GM12878 (cell line): Measurements from ENCODE around the gene TRIM62.

Source experiments
- EZH2 ChIP-seq: IDR thresholded peaks from 2 replicates; pipeline ENCODE4 v1.6.1; 2012; ENCODE audit warnings: low read depth, mild to moderate bottlenecking, control low read depth, inconsistent platforms, low read length, borderline replicate concordance; ENCODE audit not compliant: control insufficient read depth
- RCOR1 ChIP-seq: conservative IDR thresholded peaks from 2 replicates; pipeline ENCODE4 v1.6.1; 2012; ENCODE audit warnings: low read depth, low read length, improper control_type of control experiment
- SRF ChIP-seq, 2 experiments: IDR thresholded peaks; 2 replicates each; pipeline ENCODE4 v1.6.1; 2011; ENCODE audit warnings: low read depth in 2 of 2, low read length in 2 of 2, mild to moderate bottlenecking in 1 of 2, moderate library complexity in 1 of 2
- TAF1 ChIP-seq: IDR thresholded peaks from 2 replicates; pipeline ENCODE4 v1.6.1; 2011; ENCODE audit warnings: mild to moderate bottlenecking, low read depth, low read length, borderline replicate concordance
- TF ChIP-seq, protein P1 (sequence below): fragments of 450-650 bp; IDR thresholded peaks from 2 replicates; pipeline ENCODE4 v1.6.1; 2016; ENCODE audit warnings: mild to moderate bottlenecking
- TF ChIP-seq, protein P2 (sequence below), 3 experiments: IDR thresholded peaks in 2 of 3; conservative IDR thresholded peaks in 1 of 3; 2 replicates each; pipeline ENCODE4 v1.5.1; 2011; ENCODE audit warnings: low read depth in 3 of 3, low read length in 3 of 3, mild to moderate bottlenecking in 3 of 3, control low read depth in 2 of 3, moderate library complexity in 2 of 3, inconsistent platforms in 1 of 3, mixed read lengths in 1 of 3; ENCODE audit not compliant: control insufficient read depth in 2 of 3, insufficient read depth in 1 of 3; ENCODE audit errors: extremely low read depth in 1 of 3

DNA sequence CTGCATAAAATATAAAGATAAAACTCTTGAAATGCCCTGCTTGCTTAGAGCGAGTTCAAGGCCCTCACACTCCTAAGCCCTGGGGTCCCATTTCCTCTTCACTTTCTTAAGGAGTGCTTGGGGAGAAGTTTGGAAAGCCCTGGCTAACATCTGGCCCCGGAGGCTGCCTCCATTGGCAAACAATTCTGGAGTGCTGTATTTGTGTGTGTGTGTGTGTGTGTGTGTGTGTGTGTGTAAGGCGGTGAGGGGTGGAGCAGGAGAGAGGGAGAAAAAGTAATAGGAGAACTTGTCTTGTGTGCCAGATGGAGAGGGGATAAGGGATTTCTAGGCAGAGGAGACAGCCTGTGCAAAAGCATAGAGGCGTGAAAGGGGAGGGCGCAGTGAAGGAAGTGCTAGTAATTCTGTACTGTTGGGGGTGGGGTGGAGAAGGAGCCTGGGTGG is 578 bp upstream of the TRIM62 start:
- no peak for TF ChIP-seq SRF (IDR thresholded peaks at IDR 0.05; ENCODE audit: low read depth in 2 of 2, low read length in 2 of 2)
- no peak for TF ChIP-seq EZH2
- TF ChIP-seq, protein P1, sequence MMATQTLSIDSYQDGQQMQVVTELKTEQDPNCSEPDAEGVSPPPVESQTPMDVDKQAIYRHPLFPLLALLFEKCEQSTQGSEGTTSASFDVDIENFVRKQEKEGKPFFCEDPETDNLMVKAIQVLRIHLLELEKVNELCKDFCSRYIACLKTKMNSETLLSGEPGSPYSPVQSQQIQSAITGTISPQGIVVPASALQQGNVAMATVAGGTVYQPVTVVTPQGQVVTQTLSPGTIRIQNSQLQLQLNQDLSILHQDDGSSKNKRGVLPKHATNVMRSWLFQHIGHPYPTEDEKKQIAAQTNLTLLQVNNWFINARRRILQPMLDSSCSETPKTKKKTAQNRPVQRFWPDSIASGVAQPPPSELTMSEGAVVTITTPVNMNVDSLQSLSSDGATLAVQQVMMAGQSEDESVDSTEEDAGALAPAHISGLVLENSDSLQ, result no peak
- TF ChIP-seq RCOR1, result no peak
- TF ChIP-seq, protein P2, sequence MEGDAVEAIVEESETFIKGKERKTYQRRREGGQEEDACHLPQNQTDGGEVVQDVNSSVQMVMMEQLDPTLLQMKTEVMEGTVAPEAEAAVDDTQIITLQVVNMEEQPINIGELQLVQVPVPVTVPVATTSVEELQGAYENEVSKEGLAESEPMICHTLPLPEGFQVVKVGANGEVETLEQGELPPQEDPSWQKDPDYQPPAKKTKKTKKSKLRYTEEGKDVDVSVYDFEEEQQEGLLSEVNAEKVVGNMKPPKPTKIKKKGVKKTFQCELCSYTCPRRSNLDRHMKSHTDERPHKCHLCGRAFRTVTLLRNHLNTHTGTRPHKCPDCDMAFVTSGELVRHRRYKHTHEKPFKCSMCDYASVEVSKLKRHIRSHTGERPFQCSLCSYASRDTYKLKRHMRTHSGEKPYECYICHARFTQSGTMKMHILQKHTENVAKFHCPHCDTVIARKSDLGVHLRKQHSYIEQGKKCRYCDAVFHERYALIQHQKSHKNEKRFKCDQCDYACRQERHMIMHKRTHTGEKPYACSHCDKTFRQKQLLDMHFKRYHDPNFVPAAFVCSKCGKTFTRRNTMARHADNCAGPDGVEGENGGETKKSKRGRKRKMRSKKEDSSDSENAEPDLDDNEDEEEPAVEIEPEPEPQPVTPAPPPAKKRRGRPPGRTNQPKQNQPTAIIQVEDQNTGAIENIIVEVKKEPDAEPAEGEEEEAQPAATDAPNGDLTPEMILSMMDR (IDR thresholded peaks at IDR 0.05 in 2 of 3, conservative IDR thresholded peaks at IDR 0.05 in 1 of 3; ENCODE audit: control insufficient read depth in 2 of 3, extremely low read depth in 1 of 3, insufficient read depth in 1 of 3, low read depth in 3 of 3, low read length in 3 of 3), result no peak
- no peak for TF ChIP-seq TAF1
